ENCODE results near the gene CCL7.

The CCL7 gene

GRCh38 chr17:34291721-34292348 is 21.8 kb downstream of the CCL7 start:
- no peak for DNase-seq

DNA sequence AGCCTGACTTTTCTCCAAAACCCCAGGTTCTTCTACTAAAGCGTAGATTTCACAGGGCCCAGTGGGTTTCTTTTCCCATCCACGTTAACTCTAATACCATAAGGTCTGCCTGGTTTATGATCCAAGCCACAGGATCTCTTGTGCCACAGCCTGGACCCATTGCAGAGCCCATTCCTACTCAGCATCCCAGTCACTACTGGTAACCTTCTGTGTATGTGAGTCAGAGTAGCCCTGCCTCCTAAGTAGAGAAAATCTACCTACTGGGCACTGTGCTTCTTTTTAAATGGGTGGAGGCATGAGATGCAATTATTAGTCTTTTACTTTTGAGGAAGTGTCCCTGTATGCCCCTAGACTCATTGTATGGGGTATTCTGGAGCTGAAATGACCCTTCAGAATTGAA is 29.0 kb downstream of the CCL7 start:
- no peak for DNase-seq

DNA sequence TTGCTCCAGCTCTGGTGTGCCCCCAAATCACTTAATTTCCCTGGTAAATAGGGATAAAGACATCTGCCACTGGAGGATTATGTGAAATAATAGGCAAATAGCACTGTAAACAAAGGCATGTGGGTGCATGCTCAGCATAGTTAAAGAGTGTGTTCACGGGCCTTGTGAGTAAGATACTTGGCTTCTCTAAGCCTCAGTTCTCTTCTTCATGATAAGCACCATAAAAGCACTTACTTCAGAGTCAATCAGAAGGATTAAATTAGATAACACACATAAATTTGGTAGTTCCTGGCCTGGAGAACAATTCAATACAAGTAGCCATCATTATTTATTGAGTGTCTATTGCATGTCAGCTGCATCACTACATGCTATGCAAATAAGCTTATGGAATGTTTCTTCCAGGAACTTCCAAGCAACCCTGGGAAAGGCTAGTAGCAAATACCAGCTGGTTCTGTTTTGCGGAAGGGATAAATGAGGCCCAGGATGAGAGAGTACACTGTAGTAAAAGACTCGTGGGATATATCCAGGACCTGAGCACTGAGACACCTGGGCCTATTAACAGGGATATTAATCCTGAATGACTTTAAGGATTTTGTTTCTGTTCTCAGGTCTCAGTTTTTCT is 30.0 kb downstream of the CCL7 start:
- no peak for DNase-seq

DNA sequence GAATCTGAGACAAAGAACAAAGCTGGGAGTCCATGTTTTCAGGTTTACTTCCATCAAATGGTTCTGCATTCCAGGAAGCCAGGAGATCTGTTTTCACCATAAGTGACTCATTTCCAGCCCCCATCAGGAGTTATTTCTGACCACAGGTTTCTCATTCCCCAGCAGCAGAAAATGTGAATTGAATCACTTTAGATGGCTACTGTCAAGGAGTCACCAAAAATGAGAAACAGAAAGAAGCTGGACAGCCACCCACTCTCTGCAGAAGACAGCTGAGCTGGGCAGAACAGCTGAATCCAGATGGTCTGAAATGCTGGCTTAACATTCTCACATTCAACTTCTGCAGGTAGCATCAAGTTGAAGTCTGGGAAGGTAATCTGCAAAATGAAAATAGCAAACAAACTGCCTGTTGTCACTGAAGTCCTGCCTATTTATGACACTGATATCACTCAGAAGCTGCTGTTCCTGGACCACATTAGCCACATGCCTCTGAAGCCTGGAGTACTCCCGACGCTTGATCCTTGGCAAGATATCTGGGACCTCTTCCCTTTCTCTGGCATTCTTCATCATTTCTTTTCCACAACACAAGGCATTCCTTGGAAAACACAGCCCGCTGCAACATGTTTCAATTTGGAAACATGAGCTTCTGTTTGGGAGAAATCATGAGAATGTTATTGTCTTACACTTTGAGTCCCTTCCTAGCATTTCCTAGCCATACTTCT is 30.8 kb downstream of the CCL7 start:
- DNase-seq, result no peak

DNA sequence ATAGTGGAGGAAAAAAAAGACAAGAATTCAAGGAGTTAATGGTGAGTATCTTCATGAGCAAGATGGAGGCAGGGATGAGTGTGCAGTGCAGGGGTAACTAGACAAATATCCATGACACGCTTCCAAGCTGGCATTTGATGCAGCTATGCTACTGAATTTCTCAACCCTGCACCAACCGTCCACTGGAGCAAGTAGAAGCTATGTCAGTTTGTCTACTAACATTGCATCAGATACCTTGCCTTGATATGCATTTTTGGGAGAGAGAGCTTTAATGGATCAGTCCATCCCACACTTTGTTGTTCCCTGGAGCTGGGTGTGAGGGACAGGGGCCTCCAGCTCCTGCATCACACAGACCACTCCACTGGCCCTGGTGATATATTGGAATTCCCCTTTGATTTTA is 32.0 kb downstream of the CCL7 start:
- DNase-seq, result no peak

DNA sequence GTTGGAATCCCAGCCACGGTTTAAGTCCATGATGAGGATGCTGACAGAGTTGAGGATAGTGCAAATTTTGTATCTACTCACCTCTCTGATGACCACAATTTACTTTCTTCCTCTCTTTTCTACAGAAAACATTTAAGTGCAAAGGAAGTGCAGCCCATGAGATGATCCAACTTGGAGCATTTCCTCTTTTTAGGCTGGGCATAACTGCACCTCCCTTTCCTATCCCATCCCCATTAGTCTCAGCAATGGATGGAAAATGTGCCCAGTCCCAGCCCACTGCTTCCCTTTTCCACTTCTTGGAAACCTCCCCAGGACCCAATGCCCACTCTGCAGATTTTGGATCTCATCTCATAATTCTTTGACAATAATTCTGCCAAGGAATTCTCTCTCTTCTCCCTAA is 32.6 kb downstream of the CCL7 start:
- no peak for DNase-seq

GRCh38 chr17:34303606-34304005 is 33.6 kb downstream of the CCL7 start:
- no peak for DNase-seq

DNA sequence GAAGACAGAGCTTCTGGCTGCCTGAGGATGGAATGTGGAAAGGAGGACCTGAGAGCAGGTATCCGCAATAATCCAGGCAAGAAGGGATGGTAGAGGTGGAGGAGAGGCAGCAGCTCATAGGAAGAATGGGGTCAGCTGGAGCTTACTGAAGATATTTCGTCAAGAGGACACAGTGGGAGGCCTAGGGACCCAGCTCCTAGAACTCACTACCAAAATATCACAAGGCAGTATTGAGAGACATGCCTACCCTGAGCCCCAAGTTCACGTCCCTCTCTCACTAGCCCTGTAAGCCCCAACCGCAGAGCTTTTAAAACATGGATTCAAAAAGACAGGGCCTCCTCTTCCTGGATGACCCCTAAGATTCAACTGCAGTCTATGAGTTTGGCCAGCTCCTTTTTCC is 35.0 kb downstream of the CCL7 start:
- no peak for DNase-seq

DNA sequence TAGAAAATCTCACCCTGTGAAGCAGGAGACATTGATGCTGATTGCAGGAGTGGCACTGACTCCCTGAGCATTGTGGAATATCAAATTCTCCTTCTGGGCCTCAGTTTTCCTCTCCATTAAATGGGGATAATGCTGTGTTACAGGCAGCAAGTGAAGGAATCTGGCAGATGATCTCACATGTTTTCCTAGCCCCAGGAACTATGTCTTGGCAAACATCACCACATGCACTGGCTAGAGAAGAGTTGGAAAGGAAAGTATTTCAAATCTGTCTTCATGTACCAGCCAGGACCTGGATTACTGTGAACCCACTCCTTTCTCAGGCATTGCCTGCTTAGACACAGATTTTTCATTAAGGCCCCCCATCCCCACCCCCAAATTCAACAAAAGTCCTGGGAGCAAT is 35.6 kb downstream of the CCL7 start:
- DNase-seq, result no peak

DNA sequence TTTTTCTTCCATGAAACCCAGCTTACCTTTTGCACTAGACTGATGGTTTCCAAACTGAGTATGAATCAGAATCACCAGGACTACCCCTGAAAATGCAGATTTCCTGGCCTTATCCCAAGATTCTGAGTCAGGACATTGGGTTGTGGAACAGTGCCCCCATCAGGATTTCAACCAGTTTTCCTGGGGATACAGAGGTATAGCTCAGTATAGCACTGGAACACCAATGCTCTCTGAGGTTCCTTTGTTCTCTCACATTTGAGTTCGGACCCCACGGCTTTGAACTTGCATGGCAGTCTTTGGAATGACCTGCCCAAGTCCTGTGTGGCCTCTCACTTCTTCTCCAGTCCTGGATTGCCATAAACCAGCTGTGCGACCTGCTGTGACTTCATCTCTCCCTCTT is 36.4 kb downstream of the CCL7 start:
- DNase-seq, result no peak

GRCh38 chr17:34307110-34307509 is 37.1 kb downstream of the CCL7 start:
- no peak for DNase-seq

GRCh38 chr17:34308371-34308770 is 38.4 kb downstream of the CCL7 start:
- DNase-seq, result no peak

GRCh38 chr17:34311291-34311690 is 41.3 kb downstream of the CCL7 start:
- no peak for DNase-seq

- DNase-seq, result no peak
Measured at GRCh38 chr17:34312080-34312479, 42.1 kb downstream of the CCL7 start.

DNA sequence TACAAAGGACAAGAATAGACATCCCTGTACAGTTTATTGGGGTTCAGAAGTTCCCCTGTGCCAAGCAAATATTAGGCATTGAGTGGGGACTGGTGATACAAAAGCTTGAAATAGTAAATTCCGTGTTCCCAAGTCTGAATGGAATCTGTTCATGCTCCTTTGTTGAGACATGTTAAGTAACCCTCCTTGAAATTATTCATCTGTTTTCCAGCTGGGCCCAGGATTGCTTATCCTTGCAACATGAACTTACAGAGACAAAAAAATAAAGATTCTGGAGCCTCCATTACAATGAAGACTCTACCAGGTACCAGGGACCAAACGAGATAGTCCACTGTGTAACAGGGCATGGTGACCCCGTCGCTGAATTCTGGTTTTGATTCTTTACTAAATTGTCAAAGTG is 43.1 kb downstream of the CCL7 start:
- no peak for DNase-seq

GRCh38 chr17:34314279-34314678 is 44.3 kb downstream of the CCL7 start:
- DNase-seq, result no peak

GRCh38 chr17:34318474-34318873 is 48.5 kb downstream of the CCL7 start:
- no peak for DNase-seq

- DNase-seq, result no peak
Measured at GRCh38 chr17:34319039-34319483, 49.0 kb downstream of the CCL7 start, which contains the start of gene CCL8. CCL8 (plus strand) TSS chr17:34319435; CDS start chr17:34319502, 67 bp downstream.
